Kidney epithelial cell (primary cell): Measurements from ENCODE around the gene PARVG. TPM values are rescaled to one million over a fixed set of nuclear protein-coding genes. Genes with fewer than 3 reads are reported as not detected.

ENCODE experiments used
- DNase-seq: peaks from one replicate; pipeline ENCODE4 v3.0.0-alpha.2; 2010; ENCODE audit warnings: low read depth
- H3K27me3 ChIP-seq: 2 replicates; pipeline ENCODE4 v1.6.0; 2011; ENCODE audit warnings: low read length; ENCODE audit not compliant: control insufficient read depth, insufficient read depth
- H3K36me3 ChIP-seq: 2 replicates; pipeline ENCODE4 v1.5.1; 2011; ENCODE audit warnings: low read length; ENCODE audit not compliant: control insufficient read depth, insufficient read depth
- H3K4me3 ChIP-seq: 2 replicates; pipeline ENCODE4 v1.5.1; 2011; ENCODE audit warnings: low read depth, mild to moderate bottlenecking, control low read depth, low read length
- total RNA-seq: library from RNA; depleted of rRNA; stranded (reverse); fragments of >200 nt; gene quantifications from 2 replicates; pipeline ENCODE4 v1.2.3, GENCODE V29; 2015
- TF ChIP-seq, protein P1 (sequence below): IDR thresholded peaks from 2 replicates; pipeline ENCODE4 v1.5.1; 2011; ENCODE audit warnings: mild to moderate bottlenecking, moderate library complexity, low read length, control low read depth, inconsistent platforms; ENCODE audit not compliant: insufficient read depth, poor library complexity, severe bottlenecking

PARVG gene
- total RNA-seq, 1 donor from 2014 or later = not detected

DNA sequence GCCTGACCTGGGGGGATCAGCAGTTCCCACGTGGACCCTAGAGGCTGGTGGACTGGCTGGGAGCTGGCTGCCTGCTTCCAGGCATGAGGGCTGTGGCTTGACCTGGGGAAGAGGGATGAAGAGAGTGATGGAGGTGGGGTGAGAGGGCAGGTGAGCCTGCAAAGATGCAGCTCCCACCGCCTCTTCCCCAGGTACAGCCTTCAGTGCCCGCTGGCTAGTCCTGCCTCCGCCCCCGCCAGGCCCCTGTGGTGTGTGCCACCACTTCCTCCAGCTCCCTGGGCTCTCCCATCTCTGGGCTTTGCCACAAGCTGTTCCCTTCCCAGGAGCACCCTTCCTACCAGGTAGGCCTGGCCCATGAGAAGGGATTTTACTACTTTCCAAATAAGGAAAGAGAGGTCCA lies 19.1 kb downstream of the PARVG start:
- Histone ChIP-seq H3K4me3 (no peak overlapping the region), H3K36me3 (no peaks in the 10 kb centered on the region), H3K27me3 (peaks cover 20% of the 10 kb centered on the region)
- DNase-seq = no peak
- TF ChIP-seq, protein P1, sequence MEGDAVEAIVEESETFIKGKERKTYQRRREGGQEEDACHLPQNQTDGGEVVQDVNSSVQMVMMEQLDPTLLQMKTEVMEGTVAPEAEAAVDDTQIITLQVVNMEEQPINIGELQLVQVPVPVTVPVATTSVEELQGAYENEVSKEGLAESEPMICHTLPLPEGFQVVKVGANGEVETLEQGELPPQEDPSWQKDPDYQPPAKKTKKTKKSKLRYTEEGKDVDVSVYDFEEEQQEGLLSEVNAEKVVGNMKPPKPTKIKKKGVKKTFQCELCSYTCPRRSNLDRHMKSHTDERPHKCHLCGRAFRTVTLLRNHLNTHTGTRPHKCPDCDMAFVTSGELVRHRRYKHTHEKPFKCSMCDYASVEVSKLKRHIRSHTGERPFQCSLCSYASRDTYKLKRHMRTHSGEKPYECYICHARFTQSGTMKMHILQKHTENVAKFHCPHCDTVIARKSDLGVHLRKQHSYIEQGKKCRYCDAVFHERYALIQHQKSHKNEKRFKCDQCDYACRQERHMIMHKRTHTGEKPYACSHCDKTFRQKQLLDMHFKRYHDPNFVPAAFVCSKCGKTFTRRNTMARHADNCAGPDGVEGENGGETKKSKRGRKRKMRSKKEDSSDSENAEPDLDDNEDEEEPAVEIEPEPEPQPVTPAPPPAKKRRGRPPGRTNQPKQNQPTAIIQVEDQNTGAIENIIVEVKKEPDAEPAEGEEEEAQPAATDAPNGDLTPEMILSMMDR = no peak

DNA sequence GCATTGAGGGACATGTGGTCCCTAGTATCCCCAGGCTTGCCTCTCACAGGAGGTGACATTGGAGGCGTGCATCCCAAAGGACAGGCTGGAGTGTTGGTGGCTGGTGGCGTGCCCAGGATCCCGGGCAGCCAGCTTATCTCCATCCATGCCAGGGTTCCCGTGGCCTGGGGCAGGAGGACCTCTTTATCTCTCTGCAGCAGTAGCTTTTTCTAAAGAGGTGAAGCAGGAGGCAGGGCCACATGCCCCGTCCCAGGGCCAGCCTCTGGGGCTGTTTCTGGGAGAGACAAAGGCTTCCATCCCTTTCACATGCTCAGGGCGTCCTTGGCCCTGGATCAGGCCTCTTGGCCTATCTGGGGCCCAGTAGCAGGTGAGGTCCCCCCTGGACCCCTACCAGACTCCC lies 19.7 kb downstream of the PARVG start:
- Histone ChIP-seq H3K27me3 (peaks cover 16% of the 10 kb centered on the region), H3K36me3 (no peaks in the 10 kb centered on the region), H3K4me3 (no peak overlapping the region)
- no peak for DNase-seq
- TF ChIP-seq, protein P1 = no peak

DNA sequence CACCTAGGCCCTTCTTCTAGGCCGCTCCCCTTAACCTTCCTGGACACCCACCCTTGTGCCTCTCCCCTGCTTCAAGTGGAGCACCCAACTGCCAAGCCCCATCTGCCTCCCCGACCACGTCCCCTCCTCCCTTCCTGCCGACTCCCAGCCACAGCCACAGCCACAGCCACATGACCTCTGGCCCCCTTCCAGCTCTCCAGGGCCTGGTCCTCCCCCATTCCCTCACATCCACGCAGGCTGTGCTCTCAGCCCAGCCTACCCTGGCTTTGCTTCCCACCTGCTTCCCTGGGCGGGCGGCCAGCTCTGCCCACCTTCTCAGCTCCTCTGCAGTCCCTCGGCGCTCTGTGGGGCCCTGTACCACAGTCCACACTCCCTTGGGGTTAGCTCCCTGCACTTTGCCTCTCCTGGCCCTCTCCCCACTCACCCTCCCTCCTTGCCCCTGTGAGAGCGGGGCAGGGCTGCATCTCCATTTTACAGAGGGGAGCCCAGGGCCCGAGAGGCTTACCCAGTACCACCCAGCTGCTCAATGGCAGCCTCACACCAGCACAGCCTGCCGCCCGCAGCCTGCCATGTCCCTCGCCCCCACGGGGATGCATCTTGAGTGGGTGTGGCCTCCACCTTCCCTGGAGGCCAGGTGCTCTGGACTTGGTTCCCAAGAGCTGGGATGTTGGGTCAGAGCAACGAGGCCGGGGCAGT lies 20.3 kb downstream of the PARVG start:
- DNase-seq = no peak
- Histone ChIP-seq H3K4me3 (no peak overlapping the region), H3K27me3 (peaks cover 12% of the 10 kb centered on the region), H3K36me3 (no peaks in the 10 kb centered on the region)
- TF ChIP-seq, protein P1 = no peak

DNA sequence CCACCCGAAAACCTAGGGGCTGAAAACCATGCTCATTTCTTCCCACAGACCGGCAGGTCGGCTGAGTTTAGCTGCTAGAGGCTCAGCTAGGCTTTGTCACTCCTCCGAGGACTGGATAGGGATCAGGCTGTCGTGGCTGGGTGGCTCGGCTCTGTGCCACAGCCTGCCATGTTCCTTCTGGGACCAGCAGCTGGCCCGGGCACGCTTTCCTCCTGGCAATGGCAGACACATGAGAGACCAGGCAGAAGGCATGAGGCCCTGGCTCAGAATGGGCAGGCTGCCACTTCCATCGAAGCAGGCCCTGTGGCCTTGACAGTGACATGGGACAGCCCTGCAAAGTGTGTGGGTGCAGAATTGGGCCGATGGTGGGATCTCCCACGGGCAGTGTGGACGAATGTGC lies 20.9 kb downstream of the PARVG start:
- no peak overlapping the region for H3K4me3 ChIP-seq
- DNase-seq = no peak
- TF ChIP-seq, protein P1 = no peak
- no peaks in the 10 kb centered on the region for H3K36me3 ChIP-seq
- peaks cover 9% of the 10 kb centered on the region for H3K27me3 ChIP-seq

DNA sequence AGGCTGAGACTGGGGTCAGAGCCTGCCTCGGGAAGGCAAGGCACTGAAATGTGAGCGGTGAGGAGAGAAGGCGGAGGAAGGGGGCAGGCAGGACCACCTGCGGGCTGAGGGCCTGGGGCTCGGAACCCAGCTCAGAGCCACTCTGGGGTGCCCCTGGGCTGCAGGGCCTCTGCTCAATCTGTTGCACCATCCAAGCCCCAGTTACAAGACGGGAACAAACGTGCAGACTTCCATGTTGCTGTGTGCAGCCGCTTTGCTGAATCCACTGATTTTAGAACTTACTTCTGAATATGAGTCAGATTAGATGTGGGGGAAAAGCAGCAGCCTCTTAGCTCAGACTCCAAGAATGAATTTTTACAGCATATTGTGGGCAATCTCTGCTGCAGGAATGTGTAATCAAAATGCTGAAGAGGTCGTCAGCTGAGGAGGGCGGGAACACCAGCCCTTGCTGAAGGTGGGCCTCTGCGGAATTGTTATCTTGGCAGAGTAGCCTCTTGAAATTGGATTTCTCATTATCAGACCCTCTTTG lies 21.6 kb downstream of the PARVG start:
- Histone ChIP-seq H3K27me3 (peaks cover 5% of the 10 kb centered on the region), H3K4me3 (no peak overlapping the region), H3K36me3 (no peaks in the 10 kb centered on the region)
- no peak for DNase-seq
- TF ChIP-seq, protein P1 = no peak

DNA sequence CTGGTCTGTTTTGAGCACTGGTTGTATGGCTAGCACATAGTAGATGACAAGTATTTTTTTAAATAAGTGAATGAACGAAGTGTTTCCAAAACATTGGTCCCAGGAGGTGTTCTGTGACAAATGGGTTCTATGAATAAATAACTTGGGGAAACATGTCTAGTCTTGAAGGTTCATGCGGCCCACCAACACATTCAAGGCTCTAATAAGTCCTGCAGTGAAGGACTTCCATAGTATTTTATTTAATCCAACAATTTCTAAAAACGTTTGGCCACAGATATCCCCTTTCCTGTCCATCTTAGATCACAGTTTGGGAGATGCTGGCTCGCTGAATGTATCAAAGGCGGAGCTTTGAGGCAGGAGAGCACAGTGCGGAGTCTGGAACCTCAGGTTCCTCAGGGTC lies 22.5 kb downstream of the PARVG start:
- TF ChIP-seq, protein P1 = no peak
- Histone ChIP-seq H3K27me3 (peaks cover 5% of the 10 kb centered on the region), H3K4me3 (no peak overlapping the region), H3K36me3 (no peaks in the 10 kb centered on the region)
- DNase-seq = no peak
